Measurements from ENCODE around the gene MTAP.

GRCh38 chr9:21777701-21778100, 24.7 kb upstream of the MTAP start:
- TF ChIP-seq EZH2 (IDR thresholded peaks at IDR 0.05; ENCODE audit: low read depth) (no peak), CTCF (conservative IDR thresholded peaks at IDR 0.05) (no peak)
